8988T (cell line): ENCODE results near the gene RASSF6.
"Not testable (repeated sequence)": the region's sequence is repeated elsewhere in the genome, so short reads cannot be mapped to it uniquely, and the experiment has no call there.

Experiments
- DNase-seq: peaks from one replicate; pipeline ENCODE4 v3.0.0; 2011

Gene RASSF6

DNA sequence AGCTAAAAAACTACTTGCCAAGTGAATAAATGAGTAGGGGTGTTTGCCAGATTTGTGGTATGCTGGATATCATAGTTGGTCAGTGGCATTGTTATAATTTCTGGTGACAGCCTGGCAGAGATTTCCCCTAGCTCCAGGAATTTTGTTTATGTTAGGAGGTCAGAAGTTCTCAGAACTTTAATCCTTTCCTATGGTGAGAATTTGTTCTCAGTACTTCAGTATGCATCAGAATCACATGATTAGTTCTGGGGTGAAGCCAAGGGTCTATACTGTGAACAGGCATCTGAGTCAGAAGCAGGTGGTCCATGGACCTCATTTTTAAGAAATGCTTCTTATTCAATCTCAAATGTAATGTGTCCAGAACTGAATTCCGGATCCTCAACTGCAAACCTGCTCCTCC lies 10.5 kb downstream of the RASSF6 start:
- no peak for DNase-seq

DNA sequence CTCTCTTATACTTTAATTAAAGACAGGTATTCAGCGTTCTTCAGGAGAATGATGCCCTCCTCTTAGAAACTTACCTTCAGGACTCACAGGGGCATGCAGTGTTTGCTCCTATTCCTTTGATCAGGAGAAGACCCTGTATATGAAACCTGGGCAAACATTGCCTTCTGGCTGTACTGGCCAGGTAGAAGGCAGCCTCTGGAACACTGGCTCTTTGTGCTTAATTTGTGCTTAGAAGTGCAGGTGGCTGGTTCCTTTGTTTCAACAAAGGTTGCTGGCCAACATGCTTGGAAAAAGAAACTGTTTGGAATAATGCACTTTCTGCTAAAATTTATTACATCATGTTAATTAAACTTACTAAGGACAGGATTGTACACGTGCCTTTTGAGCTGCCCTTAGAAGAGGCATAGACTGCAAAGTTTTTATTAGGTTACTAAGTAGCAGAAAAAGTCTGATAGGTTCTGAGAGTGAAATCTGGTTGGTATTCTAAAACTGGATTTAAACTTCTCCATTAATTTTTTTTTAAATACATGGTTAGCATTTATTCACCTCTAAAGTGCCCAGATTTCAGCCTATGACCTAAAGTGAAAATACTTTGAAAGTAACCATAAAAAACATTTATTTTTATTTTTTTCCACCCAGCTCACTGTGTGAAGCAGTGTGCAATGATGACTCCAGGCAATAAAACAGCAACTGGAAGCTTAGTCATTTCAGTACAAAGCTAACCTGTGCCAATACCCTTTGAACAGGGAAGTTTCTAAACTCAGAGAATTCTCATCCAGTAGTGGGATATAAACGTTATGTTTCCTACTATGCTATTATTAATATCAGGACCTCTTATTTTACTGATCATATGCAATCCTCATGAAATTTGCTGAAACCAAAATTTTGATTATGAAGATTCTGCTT lies 11.3 kb downstream of the RASSF6 start:
- no peak for DNase-seq

DNA sequence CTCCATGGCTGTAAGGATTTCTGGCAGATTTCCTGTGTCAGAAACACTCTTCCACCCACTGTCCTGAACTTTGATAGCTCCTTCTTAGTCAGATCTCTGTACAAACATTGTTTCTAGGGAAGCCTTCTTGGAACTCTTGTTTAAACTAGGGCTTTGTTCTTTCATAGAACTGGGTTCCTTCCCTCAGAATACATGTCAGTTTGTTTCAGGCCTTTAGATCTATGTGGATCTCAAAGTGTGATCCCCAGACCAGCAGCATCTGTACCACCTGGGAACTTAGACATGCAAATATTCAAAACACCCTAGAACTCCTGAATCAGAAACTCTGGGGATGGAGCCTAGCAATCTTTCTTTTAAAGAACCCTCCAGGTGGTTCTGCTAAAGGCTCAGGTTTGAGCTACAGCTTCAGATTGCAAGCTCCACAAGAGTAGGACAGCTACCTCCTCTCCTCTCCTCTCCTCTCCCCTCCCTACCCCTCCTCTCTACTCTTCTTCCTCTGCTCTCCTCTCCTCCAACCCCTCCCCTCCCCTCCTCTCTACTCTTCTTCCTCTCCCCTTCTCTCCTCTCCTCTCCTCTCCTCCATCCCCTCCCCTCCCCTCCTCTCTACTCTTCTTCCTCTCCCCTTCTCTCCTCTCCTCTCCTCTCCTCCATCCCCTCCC lies 12.7 kb downstream of the RASSF6 start:
- DNase-seq: no peak

DNA sequence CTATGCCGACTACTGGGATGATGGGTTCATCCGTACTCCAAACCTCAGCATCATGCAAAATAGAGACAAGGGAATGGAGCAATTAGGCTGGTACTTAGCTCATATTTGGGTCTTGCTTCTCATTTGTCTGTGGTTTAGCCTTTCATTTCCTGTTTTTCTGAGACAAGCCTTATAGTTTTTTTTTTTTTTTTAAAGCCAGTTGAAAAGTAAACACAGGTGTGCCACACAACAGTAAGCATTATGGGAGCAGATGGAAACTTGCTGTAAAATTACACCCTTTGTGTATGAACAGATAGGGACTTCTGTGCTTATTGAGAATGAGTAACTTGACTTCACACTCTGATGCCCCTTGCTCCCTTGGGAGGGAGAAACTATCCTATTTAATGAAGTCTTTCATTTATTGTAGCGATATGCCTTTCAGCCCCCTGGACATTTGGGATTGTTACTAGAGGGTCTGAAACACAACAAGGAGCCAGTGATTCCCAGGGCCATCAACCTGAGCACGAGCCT lies 13.7 kb downstream of the RASSF6 start:
- DNase-seq: no peak

DNA sequence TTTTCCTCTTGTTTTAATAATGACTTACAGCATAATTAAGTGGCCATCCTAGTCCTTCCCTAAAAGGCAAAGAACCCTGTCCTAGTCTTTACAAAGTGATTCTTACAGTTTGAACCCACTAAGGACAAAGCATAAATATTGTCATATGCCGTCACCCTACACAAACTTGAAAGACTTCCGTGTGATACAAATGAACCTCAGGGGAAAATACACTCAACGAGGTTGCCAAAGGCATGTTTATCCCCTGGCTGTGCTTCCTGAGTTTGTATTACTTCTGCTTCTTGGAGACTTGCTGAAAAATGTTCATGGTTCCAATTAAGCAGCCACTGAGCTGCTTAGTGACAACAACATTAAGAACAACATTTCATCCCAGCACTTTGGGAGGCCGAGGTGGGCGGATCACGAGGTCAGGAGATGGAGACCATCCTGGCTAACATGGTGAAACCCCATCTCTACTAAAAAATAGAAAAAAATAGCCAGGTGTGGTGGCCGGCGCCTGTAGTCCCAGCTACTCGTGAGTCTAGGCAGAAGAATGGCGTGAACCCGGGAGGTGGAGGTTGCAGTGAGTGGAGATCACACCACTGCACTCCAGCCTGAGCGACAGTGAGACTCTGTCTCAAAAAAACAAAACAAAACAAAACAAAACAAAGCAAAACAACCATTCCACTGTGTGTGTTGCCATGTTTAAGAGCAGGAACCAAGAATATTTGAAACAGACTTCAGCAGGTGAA lies 16.2 kb downstream of the RASSF6 start:
- DNase-seq: no peak

DNA sequence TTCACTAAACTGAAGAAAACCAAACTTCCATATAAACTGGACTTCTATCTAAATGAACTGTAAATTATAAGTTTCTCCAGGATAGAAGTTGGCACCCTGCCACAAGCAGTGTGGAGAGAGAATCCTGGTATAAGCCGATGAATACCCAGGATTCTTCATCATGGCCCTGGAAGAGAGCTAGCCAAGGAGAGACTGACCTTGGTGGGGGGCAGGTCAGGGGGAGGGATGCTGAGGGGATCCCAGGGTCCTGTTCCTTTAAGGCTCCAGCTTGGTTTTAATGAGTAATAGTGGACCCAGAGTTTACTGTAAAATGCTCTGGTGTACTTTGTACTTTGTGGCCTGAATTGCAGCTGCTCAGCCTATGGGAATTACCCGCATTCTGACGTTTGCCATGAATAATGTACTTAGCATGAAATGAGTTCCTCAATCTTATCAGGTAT lies 16.9 kb downstream of the RASSF6 start:
- no peak for DNase-seq

DNA sequence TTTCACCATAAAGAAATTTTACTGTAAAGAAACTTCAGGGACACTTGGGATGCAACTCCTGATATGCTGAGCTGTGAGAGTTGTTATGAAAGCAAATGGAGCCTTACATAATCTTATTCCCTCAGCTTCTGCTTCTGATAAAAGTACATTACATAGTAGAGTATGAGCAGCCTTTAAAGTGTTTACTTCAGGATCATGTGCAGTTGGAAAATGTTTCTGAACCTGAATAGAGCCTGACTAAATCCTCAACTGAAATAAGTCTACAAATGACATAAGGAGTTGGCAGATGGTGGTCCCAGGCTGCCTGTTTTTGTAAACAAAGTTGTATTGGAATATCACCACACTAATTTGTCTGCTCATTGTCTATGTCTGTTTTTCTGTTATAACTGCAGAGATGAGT lies 19.3 kb downstream of the RASSF6 start:
- DNase-seq: no peak

DNA sequence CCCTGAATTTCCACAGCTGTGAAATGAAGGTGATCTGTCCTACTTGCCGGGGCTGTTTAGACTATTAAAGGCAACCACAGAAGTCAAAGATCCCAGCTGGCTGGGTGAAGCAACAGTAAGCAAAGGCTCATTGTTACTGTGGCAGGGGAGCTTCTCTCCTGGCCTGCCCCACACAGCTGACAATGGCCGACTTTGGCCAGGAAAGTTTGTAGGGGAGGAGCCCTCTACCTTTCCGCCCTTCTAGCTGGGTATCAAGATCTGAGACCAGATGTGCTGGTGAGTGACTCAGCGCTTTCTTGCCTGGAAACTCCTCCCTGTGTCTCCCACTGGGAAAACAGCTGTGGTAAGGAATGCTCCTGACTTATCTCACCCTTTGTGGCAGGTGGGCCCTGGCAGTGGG lies 21.1 kb downstream of the RASSF6 start:
- no peak for DNase-seq

DNA sequence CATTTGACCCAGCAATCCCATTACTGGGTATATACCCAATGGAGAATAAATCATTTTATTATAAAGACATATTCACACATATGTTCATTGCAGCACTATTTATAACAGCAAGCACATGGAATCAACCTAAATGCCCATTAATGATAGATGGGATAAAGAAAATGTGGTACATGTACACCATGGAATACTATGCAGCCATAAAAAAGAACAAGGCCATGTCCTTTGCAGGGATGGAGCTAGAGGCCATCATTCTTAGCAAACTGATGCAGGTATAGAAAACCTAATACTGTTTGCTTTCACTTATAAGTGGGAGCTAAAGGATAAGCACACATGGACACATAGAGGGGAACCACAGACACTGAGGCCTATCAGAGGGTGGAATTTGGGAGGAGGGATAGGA lies 22.6 kb downstream of the RASSF6 start:
- no peak for DNase-seq

DNA sequence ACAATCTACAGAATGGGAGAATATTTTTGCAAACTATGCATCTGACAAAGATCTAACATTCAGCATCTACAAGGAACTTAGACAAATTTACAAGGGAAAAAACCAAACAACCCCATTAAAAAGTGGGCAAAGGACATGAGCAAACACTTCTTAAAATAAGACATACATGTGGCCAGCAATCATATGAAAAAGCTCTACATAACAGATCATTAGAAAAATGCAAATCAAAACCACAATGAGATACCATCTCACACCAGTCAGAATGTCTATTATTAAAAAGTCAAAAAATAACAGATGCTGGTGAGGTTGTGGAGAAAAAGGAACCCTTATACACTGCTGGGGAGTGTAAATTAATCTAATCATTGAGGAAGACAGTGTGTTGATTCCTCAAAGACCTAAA lies 23.1 kb downstream of the RASSF6 start:
- DNase-seq: not testable (repeated sequence)

DNA sequence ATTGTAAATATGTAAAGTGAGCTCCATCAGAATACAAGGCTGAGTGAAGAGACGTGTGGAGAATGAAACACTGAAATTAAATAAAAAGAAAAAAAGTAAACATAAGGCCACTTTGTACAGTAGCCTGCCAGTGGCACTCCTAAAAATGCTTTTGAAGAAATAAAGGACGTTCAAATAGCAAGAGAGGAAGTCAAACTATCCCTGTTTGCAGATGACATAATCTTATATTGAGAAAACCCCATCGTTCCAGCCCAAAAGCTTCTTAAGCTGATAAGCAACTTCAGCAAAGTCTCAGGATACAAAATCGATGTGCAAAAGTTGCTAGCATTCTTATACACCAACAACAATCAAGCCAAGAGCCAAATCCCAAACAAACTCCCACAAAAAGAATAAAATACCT lies 24.2 kb downstream of the RASSF6 start:
- no peak for DNase-seq

DNA sequence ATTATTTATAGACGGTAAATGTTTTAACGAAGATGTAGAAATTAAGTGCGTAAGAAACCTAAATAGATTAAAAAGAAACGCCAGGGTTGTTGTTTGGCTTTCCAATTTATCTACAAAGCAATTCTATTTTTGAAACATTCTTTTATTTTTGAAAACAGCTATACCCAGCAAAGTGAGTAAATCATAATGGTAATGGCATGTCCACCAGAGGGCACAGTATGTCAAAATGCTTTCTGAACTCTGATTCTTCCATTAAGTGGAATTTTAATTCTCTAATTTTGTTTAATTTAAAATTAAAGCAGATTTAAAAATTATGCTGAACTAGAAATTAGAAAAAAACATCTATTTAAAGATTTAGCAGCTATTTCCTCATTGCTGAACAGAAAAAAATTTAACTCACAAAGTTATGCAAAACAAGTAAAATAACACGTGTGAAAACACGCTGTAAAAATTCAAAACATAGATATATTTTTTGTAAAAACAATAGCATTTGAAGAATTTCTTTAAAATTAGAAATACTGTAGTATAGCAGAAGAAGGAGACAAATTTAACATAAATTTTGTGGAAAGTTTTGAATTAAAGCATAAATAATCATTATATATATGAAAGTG lies 26.5 kb downstream of the RASSF6 start:
- DNase-seq: no peak

DNA sequence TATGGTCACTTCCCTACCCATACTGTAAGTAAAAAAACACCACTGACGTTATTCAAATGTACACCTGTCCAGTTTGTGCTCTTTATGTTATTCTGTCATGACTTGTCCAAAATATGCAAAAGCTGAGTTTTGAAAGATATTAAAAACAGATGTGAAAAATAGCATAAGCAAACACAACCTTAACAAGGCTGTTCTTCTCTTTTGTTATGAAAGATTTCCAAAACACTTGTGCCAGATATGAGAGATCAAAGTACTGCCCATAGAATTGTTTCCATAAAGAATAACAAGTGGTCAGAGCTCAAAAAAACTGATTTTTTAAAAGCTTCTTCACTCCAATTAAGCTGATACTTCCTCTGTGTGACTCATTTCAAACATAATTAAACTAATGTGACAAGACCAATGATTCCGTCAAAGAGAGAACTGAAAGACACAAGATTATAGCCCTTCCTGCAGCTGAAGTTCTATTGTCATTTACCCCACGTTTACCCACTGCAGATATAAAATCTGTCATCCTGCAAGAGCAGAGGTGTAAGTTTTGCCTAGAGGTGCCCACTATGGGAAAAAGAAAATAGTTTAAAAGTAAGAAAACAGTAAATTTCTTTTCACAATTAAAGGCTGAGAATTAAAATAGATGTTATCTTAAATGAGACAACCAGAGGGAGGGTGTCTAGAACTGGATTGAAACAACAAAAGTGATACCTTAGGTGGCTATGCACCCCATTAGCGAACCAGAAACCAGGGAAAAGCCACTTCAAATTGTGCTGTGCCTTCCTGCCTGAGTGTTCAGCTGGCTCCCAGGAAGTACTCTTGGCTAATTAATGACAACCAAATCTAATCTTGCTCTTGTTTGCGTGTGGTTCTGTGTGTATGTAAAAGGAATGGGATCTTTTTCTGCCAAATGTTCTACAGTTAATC lies 30.1 kb downstream of the RASSF6 start:
- DNase-seq: no peak

DNA sequence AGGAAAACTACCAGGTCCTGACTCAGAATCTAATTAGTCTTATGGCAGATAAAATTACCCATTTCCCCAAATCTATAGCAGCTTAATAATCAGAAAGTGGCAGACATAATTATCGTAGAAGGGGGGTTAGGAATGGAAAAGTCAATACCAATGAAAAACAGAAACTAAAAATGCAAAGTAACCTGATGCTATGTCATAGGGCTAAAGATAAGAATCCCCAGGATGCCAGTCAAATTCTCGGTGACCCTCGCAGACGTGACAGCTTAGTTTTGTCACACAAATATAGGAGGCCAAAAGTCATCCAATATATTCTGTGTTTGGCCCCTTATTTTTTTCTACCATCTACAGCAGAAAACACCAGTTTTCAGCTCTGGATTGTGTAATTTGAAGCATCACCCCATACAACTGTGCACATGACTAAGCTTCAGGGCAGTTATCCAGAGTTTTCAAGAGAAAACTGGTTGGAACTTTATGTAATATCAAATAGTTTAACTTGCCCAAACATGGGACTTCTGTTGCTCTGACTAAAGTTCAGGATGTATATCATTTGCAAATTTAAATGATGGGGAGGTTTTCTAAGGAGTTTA lies 30.9 kb downstream of the RASSF6 start:
- no peak for DNase-seq

DNA sequence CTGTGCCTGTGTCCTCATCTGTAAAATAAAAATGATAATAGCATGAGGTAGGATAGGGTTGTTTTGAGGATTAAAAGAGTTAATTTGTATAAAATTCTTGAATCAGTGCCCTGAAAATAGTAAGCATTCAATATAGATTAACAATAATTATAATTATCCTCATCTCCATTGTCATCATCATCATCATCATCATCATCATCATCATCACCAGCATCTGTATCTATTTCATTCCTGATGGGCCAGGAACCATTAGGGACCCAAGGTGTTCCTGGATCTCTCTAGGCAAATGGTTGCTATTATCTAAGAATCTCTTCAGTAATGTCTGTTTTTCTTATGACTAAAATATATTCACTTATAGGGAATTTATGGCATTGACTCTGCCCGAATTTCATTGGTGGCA lies 31.6 kb downstream of the RASSF6 start:
- DNase-seq: no peak

DNA sequence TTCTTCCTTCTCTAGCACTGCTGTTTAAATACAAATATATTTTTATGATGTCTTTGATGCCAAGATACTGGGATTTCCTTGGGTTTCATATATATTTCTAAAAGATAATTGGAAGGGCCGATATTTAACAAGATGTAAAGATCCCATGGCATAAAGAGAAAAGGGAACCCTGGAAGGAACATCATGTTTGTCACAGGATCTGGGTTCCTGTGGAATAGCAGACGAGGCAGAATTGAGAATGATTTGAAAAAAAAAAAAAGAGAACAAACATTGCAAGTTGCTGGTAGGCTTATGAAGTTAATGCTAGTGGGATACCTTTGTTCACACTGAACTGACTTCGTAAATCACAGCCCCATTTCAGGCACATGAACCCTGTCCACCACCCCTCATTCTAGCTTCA lies 33.6 kb downstream of the RASSF6 start:
- DNase-seq: no peak

DNA sequence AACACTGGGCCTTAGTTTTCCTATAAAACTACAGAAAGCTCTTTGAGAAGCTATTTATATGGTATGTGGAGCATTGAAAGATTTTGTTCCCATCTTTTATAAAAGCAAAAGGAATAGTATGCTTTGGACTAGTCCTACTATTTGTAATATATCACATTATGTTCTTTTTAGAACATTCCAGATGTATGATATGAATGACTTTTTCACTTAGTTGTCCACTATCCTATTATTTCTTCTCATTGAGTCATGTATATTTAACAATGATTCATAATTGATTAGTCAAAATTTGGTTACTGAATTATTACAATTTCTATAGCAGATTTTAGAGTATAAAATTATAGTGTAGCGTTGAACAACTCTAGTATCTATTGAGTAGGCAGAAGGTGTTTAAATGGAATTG lies 34.2 kb downstream of the RASSF6 start:
- no peak for DNase-seq

DNA sequence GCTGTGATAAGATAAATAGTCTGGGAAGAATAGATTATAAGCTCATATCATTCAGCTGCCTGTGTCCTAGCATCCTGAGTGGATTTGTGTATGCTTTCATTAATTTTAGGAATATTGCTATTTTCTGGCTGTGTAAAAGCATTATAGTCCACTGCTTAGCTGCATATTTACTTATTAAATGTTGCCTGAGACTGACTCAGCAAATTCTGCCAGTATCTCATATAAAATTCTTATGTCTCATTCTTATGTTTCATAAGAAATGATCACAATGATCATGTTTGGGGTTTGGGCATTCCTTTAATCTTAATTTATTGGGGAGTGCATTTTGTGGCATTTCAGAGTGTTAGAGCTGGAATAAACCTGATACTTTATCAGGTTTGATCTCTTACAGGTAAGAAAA lies 34.9 kb downstream of the RASSF6 start:
- no peak for DNase-seq

DNA sequence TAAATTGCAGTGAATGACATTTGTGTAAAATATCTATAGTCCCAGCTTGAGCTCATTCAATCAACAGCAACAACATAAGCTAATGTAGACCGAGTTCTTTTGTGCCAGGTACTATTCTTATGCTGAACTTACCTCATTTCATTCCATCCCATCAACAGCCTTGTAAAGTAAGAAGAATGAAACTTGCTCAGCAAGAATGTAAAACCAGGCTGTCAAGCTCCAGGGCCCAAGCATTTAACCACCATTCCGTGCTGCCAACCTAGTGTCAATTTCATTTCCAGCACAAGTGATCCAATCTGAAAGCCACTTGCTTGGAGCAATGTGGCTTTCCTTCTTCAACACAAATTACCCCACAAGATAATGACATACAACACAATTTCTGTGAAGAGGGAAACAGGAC lies 36.6 kb downstream of the RASSF6 start:
- no peak for DNase-seq

DNA sequence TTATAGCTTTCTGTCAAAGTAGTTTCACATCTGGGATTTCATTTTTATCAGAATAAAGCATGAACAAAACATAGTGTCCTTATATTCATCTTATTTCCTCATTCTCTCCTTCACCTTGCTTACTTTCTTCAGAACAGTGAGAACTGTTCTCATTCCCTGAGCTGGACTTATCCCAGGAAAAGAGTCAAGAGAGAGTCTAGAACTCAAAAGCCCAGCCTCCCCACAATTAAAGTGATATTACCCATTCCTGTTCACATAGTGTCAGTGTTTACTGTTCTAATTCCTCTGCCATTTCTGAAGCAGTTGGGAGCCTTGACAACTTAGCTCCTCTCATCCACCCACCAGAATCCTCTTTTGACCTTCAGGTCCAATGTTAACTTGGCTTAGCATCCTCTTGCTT lies 42.9 kb downstream of the RASSF6 start:
- no peak for DNase-seq

DNA sequence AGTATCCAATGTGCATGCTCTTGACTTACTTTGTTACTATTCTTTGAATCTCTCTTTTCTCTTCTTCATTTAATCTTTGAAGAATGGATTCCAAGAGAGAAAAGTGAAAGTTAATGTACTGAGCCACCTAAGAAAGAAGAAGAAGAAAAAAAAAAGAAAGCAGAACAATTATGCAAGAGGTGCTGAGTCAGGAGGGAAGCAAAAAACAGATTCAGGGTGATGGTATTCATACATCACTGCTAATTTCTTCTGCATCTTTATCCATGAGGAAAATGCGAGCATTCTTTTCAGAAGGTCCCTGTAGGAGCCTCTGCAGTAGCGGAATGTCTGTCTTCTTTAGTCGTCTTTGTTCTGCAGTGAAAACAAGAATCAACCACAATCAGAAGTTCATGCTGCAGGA lies 43.9 kb downstream of the RASSF6 start:
- DNase-seq: no peak

DNA sequence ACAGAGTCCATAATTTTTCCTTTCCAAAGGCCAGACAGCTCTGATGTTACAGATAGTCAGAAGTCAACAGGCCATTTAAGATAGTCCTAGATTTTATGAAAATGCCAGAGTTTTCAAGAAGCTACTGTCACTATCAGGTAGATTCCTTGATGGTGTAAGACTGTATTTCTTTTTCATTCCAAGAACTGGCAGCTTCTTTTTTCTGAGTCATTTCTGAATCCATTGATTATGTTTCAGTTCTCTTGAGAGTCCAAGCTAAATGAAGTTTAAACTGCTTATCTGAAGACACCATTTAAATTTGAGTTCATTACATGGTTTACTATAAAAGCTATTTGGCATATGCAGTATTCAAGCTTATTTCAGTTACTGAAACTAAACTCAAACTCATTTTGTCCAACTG lies 44.6 kb downstream of the RASSF6 start:
- no peak for DNase-seq
